Colonic mucosa (tissue), 4 donors: ENCODE data around the gene DNAJC12. TPM values are rescaled to one million over a fixed set of nuclear protein-coding genes. Genes with fewer than 3 reads are reported as not detected.
"Not testable (repeated sequence)": the region's sequence is repeated elsewhere in the genome, so short reads cannot be mapped to it uniquely, and the experiment has no call there.

Source experiments
- DNase-seq: peaks from one replicate; pipeline ENCODE4 v3.0.0-alpha.2; 2020
- H3K27ac ChIP-seq: fragments of 200-600 bp; one replicate; pipeline ENCODE4 v1.8.0; 2021
- H3K27me3 ChIP-seq: fragments of 200-600 bp; one replicate; pipeline ENCODE4 v1.8.0; 2021
- H3K36me3 ChIP-seq: fragments of 200-600 bp; one replicate; pipeline ENCODE4 v1.8.0; 2021
- H3K4me1 ChIP-seq: fragments of 200-600 bp; one replicate; pipeline ENCODE4 v1.8.0; 2021; ENCODE audit warnings: mild to moderate bottlenecking
- H3K4me3 ChIP-seq: fragments of 200-600 bp; one replicate; pipeline ENCODE4 v1.8.0; 2021
- H3K9ac ChIP-seq, 2 donors: one replicate each; pipeline ENCODE4 v1.7.0; 2013; ENCODE audit warnings: control low read depth in 2 of 2, low read depth in 2 of 2, low read length in 2 of 2
- H3K9me3 ChIP-seq: fragments of 200-600 bp; one replicate; pipeline ENCODE4 v1.8.0; 2021
- intact Hi-C: fragments of 100-400 bp; cut with DNase I; formaldehyde crosslinking; loops from one replicate; pipeline ENCODE4 v1.14.1; 2022
- total RNA-seq, 2 donors: library from RNA; stranded (reverse); fragmentation: NEBNext Ultra II Directional in 1 of 2; extraction: Animal tissue kit (Norgen Biotek cat#: 25700) in 1 of 2; gene quantifications; one replicate each; pipeline ENCODE4 v1.2.1, GENCODE V29; 2021
- TF ChIP-seq, protein P1 (sequence below): fragments of 200-600 bp; IDR thresholded peaks from one replicate; pipeline ENCODE4 v1.8.0; 2022; ENCODE audit warnings: antibody characterized with exemption, mild to moderate bottlenecking
- donor health status: healthy.
- donor health status: DM: no; HTN: no; CAD: no.
- donor health status: DM: no; HTN: no; CAD: no.

Gene DNAJC12
- total RNA-seq, 2 donors from 2014 or later: 6.9 to 10.2 TPM

DNA sequence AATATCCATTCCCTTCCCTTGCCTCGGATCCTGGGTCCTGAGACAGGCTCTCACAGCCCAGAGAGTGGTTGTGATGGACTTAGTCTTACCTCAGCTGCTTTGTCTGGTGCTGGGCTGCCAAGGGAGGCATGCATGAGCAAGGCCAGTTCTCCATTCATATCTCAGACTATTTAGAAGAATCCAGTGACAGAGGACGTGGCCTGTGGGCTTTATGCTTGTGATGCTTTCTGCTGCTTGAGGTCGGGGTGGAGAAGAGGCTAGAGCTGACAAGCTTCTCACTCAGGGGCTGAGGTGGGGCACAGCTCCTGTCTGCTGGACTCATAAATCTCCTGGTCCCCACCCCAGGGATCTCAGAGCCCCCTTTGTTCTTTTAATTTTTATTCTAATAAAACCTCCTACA is 66.8 kb downstream of the DNAJC12 start:
- no peaks in the 10 kb centered on the region for H3K27me3 ChIP-seq
- TF ChIP-seq, protein P1, sequence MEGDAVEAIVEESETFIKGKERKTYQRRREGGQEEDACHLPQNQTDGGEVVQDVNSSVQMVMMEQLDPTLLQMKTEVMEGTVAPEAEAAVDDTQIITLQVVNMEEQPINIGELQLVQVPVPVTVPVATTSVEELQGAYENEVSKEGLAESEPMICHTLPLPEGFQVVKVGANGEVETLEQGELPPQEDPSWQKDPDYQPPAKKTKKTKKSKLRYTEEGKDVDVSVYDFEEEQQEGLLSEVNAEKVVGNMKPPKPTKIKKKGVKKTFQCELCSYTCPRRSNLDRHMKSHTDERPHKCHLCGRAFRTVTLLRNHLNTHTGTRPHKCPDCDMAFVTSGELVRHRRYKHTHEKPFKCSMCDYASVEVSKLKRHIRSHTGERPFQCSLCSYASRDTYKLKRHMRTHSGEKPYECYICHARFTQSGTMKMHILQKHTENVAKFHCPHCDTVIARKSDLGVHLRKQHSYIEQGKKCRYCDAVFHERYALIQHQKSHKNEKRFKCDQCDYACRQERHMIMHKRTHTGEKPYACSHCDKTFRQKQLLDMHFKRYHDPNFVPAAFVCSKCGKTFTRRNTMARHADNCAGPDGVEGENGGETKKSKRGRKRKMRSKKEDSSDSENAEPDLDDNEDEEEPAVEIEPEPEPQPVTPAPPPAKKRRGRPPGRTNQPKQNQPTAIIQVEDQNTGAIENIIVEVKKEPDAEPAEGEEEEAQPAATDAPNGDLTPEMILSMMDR: no peak
- H3K27ac ChIP-seq: no peak overlapping the region
- intact Hi-C loops: no loop called here
- no peaks in the 10 kb centered on the region for H3K4me1 ChIP-seq
- H3K9me3 ChIP-seq: no peaks in the 10 kb centered on the region
- H3K9ac ChIP-seq: no peak overlapping the region
- DNase-seq: no peak
- H3K36me3 ChIP-seq: no peaks in the 10 kb centered on the region
- no peak overlapping the region for H3K4me3 ChIP-seq

DNA sequence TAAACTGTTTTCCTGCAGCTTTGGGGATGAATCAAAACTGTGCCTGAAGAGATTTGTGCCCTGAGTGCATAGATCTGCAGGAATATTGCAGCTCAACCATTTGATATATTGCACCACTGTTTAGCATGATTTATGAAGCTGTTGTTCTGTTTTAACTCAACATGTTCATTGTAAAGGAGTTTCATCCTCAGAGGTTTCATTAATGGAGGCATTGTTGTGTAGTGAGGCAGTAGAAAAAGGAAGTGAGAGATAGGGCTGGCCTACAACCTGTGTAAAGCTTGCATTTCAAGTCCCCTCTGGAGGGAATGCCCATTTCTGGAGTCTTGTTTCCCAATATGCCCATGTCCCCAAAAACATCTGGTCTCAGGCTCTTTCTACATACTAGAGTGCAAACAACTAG is 67.5 kb downstream of the DNAJC12 start:
- H3K9me3 ChIP-seq: no peaks in the 10 kb centered on the region
- DNase-seq: no peak
- H3K9ac ChIP-seq: no peak overlapping the region
- H3K4me3 ChIP-seq: no peak overlapping the region
- H3K4me1 ChIP-seq: no peaks in the 10 kb centered on the region
- H3K36me3 ChIP-seq: no peaks in the 10 kb centered on the region
- no peaks in the 10 kb centered on the region for H3K27me3 ChIP-seq
- intact Hi-C loops: no loop called here
- H3K27ac ChIP-seq: no peak overlapping the region
- TF ChIP-seq, protein P1: no peak

DNA sequence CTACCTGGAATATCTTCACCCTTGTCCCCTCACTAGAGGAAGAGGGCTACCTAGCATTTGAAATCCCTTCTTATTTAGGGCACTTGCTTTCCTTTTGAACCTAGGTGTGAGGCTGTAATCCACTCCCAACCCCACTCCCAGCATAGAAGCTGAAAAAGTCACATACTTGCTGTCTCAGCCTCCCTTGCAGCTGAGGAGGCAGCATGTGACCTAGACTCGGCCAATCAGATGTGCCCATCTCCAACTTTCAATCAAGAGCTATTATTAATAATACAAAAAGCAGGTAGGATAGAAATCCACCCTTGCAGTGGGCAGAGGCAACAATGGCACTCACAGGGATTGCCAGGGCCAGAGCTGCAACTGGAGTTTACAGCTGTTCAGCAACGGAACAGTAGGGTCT is 70.7 kb downstream of the DNAJC12 start:
- H3K9ac ChIP-seq: no peak overlapping the region
- no peak overlapping the region for H3K4me3 ChIP-seq
- H3K27me3 ChIP-seq: no peaks in the 10 kb centered on the region
- H3K36me3 ChIP-seq: no peaks in the 10 kb centered on the region
- intact Hi-C loops: no loop called here
- H3K4me1 ChIP-seq: no peaks in the 10 kb centered on the region
- DNase-seq: no peak
- TF ChIP-seq, protein P1: no peak
- no peak overlapping the region for H3K27ac ChIP-seq
- H3K9me3 ChIP-seq: no peaks in the 10 kb centered on the region

DNA sequence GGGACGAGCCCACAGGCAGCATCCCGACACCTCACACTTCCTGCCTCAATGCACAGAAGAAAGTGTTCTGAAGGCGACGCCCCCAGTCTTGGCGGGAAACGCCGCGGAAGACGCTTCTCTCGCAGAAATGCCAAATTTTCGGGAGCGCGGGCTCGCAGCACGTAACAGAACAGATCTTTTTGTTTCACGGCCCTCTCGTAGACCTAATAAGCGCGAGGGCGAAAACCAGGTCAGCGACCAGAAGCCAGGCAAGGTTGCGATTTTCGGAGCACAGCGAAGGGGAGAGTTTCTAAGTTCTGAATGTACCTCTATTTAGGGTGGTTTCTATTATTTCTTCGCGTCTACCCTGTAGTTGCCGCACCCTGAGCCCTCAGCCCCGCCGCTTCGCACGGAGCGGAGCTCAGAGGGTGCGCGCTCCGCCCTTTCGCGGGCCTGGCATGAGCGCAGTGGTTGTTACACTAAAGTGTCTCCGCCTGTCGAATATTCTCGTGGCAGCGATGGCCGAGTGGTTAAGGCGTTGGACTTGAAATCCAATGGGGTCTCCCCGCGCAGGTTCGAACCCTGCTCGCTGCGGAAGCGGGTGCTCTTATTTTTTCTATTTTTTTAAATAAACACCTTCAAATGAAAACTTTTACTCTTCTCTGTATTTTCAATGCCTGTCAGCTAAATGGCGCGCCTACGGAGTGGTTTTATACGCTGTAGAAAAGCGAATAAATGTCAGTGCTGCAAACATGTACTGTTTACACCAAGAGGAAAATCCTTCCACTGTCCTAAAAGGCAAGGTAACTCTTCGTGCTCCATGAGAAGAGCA is 73.8 kb downstream of the DNAJC12 start:
- Histone ChIP-seq H3K4me3 (peak overlapping the region; percentile 75), H3K9me3 (no peaks in the 10 kb centered on the region), H3K36me3 (no peaks in the 10 kb centered on the region), H3K9ac (peak overlapping the region; percentile 67 to 78), H3K27me3 (no peaks in the 10 kb centered on the region), H3K4me1 (no peaks in the 10 kb centered on the region), H3K27ac (peak overlapping the region; percentile 93)
- peak; percentile 98 for DNase-seq
- TF ChIP-seq, protein P1: no peak
- intact Hi-C loops: no loop called here

DNA sequence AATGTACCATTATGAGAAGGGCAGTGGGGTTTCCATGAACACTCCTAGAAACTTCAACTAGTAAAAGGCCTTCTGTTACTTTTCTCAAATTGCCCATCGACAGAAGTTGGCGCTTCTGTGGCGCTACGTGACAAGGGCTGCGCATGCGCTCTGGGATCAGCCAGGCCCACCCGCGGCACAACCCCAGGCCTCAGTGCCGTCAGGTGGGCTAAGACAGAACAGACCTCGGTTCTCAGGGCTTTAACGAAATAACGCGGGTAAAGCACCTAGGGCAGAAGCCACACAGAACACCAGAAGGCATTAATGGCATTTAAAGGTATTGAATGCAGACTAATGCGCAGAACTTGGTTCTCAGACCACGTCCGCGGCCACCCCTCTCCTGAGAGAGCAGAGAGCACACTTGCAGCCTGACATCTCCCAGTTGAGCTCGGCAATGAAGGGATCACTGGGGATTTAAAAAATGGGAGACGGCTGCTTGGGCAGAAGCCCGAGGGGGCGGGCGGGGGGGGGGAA is 74.4 kb downstream of the DNAJC12 start:
- TF ChIP-seq, protein P1: no peak
- Histone ChIP-seq H3K27me3 (no peaks in the 10 kb centered on the region), H3K27ac (peak overlapping the region; percentile 93), H3K36me3 (no peaks in the 10 kb centered on the region), H3K9me3 (no peaks in the 10 kb centered on the region), H3K4me1 (no peaks in the 10 kb centered on the region), H3K4me3 (peak overlapping the region; percentile 75), H3K9ac (peak overlapping the region; percentile 56 to 95)
- peak; percentile 78 for DNase-seq
- intact Hi-C loops: no loop called here

DNA sequence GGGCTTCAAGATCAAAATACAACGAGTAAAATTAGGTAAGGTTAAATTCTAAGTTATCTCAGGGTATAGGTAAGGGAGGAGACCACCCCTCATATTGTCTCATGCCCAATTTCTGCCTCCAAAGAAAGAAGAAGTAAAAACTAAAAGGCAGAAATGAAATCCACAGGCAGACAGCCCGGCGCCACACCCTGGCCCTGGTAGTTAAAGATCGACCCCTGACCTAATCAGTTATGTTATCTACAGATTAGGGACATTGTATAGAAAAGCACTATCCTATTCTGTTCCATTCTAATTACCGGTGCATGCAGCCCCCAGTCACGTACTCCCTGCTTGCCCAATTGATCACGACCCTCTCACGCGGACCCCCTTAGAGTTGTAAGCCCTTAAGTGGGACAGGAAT is 75.4 kb downstream of the DNAJC12 start:
- H3K9me3 ChIP-seq, H3K4me1 ChIP-seq, DNase-seq, H3K36me3 ChIP-seq, H3K9ac ChIP-seq, H3K4me3 ChIP-seq, H3K27me3 ChIP-seq, H3K27ac ChIP-seq, intact Hi-C loops: not testable (repeated sequence)
